Neural cell (in vitro differentiated cells): Measurements from ENCODE around the gene PGM1.

Source experiments
- MXI1 ChIP-seq: fragments of 450-650 bp; conservative IDR thresholded peaks from 2 replicates; pipeline ENCODE4 v1.6.1; 2014; ENCODE audit warnings: antibody characterized with exemption, mild to moderate bottlenecking; ENCODE audit not compliant: poor library complexity, severe bottlenecking
- POLR2AphosphoS5 ChIP-seq: IDR thresholded peaks from 2 replicates; pipeline ENCODE4 v1.6.1; 2012
- RAD21 ChIP-seq: fragments of 450-650 bp; conservative IDR thresholded peaks from 2 replicates; pipeline ENCODE4 v1.6.1; 2014; ENCODE audit warnings: antibody characterized with exemption, mild to moderate bottlenecking, moderate library complexity
- SMC3 ChIP-seq: fragments of 450-650 bp; conservative IDR thresholded peaks from 2 replicates; pipeline ENCODE4 v1.6.1; 2014; ENCODE audit warnings: antibody characterized with exemption, mild to moderate bottlenecking, moderate library complexity; ENCODE audit not compliant: poor library complexity
- TF ChIP-seq, protein P1 (sequence below): fragments of 450-650 bp; IDR thresholded peaks from 2 replicates; pipeline ENCODE4 v1.5.1; 2014; ENCODE audit warnings: antibody characterized with exemption, mild to moderate bottlenecking, moderate library complexity; ENCODE audit not compliant: poor library complexity, severe bottlenecking

DNA sequence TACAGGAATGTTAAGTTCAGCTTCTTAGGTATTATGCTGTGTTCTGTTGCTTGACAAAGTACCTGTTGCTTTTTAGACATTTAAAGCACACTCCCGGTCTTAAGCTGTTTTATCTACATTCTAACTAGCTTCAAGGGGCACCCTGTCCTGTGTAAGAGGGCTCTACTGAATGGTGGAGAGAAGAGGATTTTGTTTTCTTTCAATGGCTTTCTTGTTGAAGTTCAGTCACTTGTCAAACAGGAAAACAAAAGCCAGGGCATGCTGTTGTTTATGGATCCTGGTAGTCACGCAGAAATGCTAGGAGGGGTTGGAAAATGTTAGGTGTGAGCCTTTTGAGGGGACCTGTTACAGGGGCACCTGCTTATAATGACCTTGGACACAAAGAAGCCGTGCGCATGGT lies 30.7 kb downstream of the PGM1 start:
- TF ChIP-seq, protein P1, sequence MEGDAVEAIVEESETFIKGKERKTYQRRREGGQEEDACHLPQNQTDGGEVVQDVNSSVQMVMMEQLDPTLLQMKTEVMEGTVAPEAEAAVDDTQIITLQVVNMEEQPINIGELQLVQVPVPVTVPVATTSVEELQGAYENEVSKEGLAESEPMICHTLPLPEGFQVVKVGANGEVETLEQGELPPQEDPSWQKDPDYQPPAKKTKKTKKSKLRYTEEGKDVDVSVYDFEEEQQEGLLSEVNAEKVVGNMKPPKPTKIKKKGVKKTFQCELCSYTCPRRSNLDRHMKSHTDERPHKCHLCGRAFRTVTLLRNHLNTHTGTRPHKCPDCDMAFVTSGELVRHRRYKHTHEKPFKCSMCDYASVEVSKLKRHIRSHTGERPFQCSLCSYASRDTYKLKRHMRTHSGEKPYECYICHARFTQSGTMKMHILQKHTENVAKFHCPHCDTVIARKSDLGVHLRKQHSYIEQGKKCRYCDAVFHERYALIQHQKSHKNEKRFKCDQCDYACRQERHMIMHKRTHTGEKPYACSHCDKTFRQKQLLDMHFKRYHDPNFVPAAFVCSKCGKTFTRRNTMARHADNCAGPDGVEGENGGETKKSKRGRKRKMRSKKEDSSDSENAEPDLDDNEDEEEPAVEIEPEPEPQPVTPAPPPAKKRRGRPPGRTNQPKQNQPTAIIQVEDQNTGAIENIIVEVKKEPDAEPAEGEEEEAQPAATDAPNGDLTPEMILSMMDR: no peak
- TF ChIP-seq MXI1 (no peak), POLR2AphosphoS5 (no peak), SMC3 (no peak), RAD21 (no peak)
